Karpas-422 (cell line): Measurements from ENCODE around the gene CCDC158. TPM values are rescaled to one million over a fixed set of nuclear protein-coding genes. Genes with fewer than 3 reads are reported as not detected.
"Not testable (repeated sequence)": the region's sequence is repeated elsewhere in the genome, so short reads cannot be mapped to it uniquely, and the experiment has no call there.

Experiments
- DNase-seq: peaks from one replicate; pipeline ENCODE4 v3.0.0-alpha.2; 2015
- H2AFZ ChIP-seq: fragments of 200-600 bp; sonication (generic); 2 replicates; pipeline ENCODE4 v1.6.1; 2014; ENCODE audit warnings: antibody characterized with exemption, low read length, mixed read lengths
- H3K27ac ChIP-seq: fragments of 200-600 bp; sonication (generic); 2 replicates; pipeline ENCODE4 v1.5.1; 2014; ENCODE audit warnings: mild to moderate bottlenecking, low read length, moderate library complexity
- H3K27me3 ChIP-seq: fragments of 200-600 bp; sonication (generic); 2 replicates; pipeline ENCODE4 v1.6.1; 2014; ENCODE audit warnings: low read length, mixed read lengths
- H3K36me3 ChIP-seq: fragments of 200-600 bp; sonication (generic); 2 replicates; pipeline ENCODE4 v1.6.1; 2014; ENCODE audit warnings: low read length, mixed read lengths; ENCODE audit not compliant: insufficient read depth
- H3K4me1 ChIP-seq: fragments of 200-600 bp; sonication (generic); 2 replicates; pipeline ENCODE4 v1.6.1; 2014; ENCODE audit warnings: mild to moderate bottlenecking, low read length, mixed read lengths
- H3K4me2 ChIP-seq: fragments of 200-600 bp; sonication (generic); 2 replicates; pipeline ENCODE4 v1.6.1; 2014; ENCODE audit warnings: low read length, low read depth, mild to moderate bottlenecking; ENCODE audit not compliant: poor library complexity, severe bottlenecking
- H3K4me3 ChIP-seq: fragments of 200-600 bp; sonication (generic); 2 replicates; pipeline ENCODE4 v1.5.1; 2014; ENCODE audit warnings: mild to moderate bottlenecking, antibody characterized with exemption, low read length, mixed read lengths
- H3K79me2 ChIP-seq: fragments of 200-600 bp; sonication (generic); 2 replicates; pipeline ENCODE4 v1.6.1; 2014; ENCODE audit warnings: mild to moderate bottlenecking, low read length, mixed read lengths
- H3K9ac ChIP-seq: fragments of 200-600 bp; sonication (generic); 2 replicates; pipeline ENCODE4 v1.6.0; 2014; ENCODE audit warnings: low read length
- H3K9me2 ChIP-seq: fragments of 200-600 bp; sonication (generic), shearing (Covaris generic); replicated peaks from 2 replicates; pipeline ENCODE4 v1.6.0; 2014; ENCODE audit warnings: mild to moderate bottlenecking, low read length, moderate library complexity; ENCODE audit not compliant: insufficient read depth
- H3K9me3 ChIP-seq: fragments of 300-700, 200-600 bp; sonication (generic); 2 replicates; pipeline ENCODE4 v1.6.1; 2014; ENCODE audit warnings: low read length, mixed read lengths
- H4K20me1 ChIP-seq: fragments of 200-600 bp; sonication (generic); 2 replicates; pipeline ENCODE4 v1.6.1; 2014; ENCODE audit warnings: mild to moderate bottlenecking, antibody characterized with exemption, low read length, low read depth; ENCODE audit not compliant: insufficient read depth
- total RNA-seq: library from RNA; depleted of rRNA; stranded (reverse); fragments of >200 nt; shearing (Covaris generic); gene quantifications from 2 replicates; pipeline ENCODE4 v1.2.3, GENCODE V29; 2014; ENCODE audit warnings: low replicate concordance

CCDC158 gene
- total RNA-seq, 1 experiment from 2014 or later: not detected

- Histone ChIP-seq H3K4me3 (no peak overlapping the region), H3K4me2 (no peak overlapping the region), H3K9ac (no peak overlapping the region), H3K27me3 (no peaks in the 10 kb centered on the region), H3K36me3 (no peaks in the 10 kb centered on the region), H3K27ac (no peak overlapping the region), H3K9me2 (no peaks in the 10 kb centered on the region), H3K79me2 (no peaks in the 10 kb centered on the region), H4K20me1 (no peaks in the 10 kb centered on the region), H3K9me3 (no peaks in the 10 kb centered on the region), H2AFZ (no peak overlapping the region), H3K4me1 (no peaks in the 10 kb centered on the region)
- no peak for DNase-seq
These were observed 119.7 kb downstream of the CCDC158 start for GRCh38 chr4:76301068-76301774.

- H3K9ac ChIP-seq: no peak overlapping the region
- no peak overlapping the region for H2AFZ ChIP-seq
These were observed 120.9 kb downstream of the CCDC158 start for GRCh38 chr4:76300012-76300411.

GRCh38 chr4:76298227-76298626, 122.7 kb downstream of the CCDC158 start:
- no peak overlapping the region for H2AFZ ChIP-seq
- H3K4me2 ChIP-seq: no peak overlapping the region
- no peaks in the 10 kb centered on the region for H3K9me3 ChIP-seq
- no peak overlapping the region for H3K9ac ChIP-seq
- no peak overlapping the region for H3K4me3 ChIP-seq
- DNase-seq: no peak
- H4K20me1 ChIP-seq: no peaks in the 10 kb centered on the region
- no peaks in the 10 kb centered on the region for H3K36me3 ChIP-seq
- H3K79me2 ChIP-seq: no peaks in the 10 kb centered on the region
- no peaks in the 10 kb centered on the region for H3K4me1 ChIP-seq
- H3K9me2 ChIP-seq: no peaks in the 10 kb centered on the region
- no peaks in the 10 kb centered on the region for H3K27me3 ChIP-seq
- no peak overlapping the region for H3K27ac ChIP-seq

More at GRCh38 chr4:76300012-76300411, 120.9 kb downstream of the CCDC158 start:
- no peak overlapping the region for H3K27ac ChIP-seq
- no peaks in the 10 kb centered on the region for H3K4me1 ChIP-seq
- H3K79me2 ChIP-seq: no peaks in the 10 kb centered on the region
- no peaks in the 10 kb centered on the region for H3K9me2 ChIP-seq
- no peaks in the 10 kb centered on the region for H3K27me3 ChIP-seq
- H3K4me2 ChIP-seq: no peak overlapping the region
- H4K20me1 ChIP-seq: no peaks in the 10 kb centered on the region
- no peaks in the 10 kb centered on the region for H3K36me3 ChIP-seq
- H3K4me3 ChIP-seq: no peak overlapping the region
- no peak for DNase-seq
- no peaks in the 10 kb centered on the region for H3K9me3 ChIP-seq

- no peak overlapping the region for H3K27ac ChIP-seq
- no peak overlapping the region for H3K4me2 ChIP-seq
- H4K20me1 ChIP-seq: no peaks in the 10 kb centered on the region
- H3K36me3 ChIP-seq: no peaks in the 10 kb centered on the region
- H3K9ac ChIP-seq: no peak overlapping the region
- no peak overlapping the region for H3K4me3 ChIP-seq
- DNase-seq: no peak
- no peaks in the 10 kb centered on the region for H3K9me2 ChIP-seq
- no peaks in the 10 kb centered on the region for H3K27me3 ChIP-seq
- no peak overlapping the region for H2AFZ ChIP-seq
- H3K9me3 ChIP-seq: no peaks in the 10 kb centered on the region
- no peaks in the 10 kb centered on the region for H3K4me1 ChIP-seq
- no peaks in the 10 kb centered on the region for H3K79me2 ChIP-seq
These were observed 124.6 kb downstream of the CCDC158 start for GRCh38 chr4:76296286-76296820.

GRCh38 chr4:76293772-76294171, 127.2 kb downstream of the CCDC158 start:
- Histone ChIP-seq H3K9ac (no peak overlapping the region), H3K27me3 (no peaks in the 10 kb centered on the region), H2AFZ (no peak overlapping the region), H3K4me1 (no peaks in the 10 kb centered on the region), H3K36me3 (no peaks in the 10 kb centered on the region), H3K4me2 (no peak overlapping the region), H3K9me3 (no peaks in the 10 kb centered on the region), H3K79me2 (no peaks in the 10 kb centered on the region), H3K27ac (no peak overlapping the region), H3K9me2 (no peaks in the 10 kb centered on the region), H3K4me3 (no peak overlapping the region), H4K20me1 (no peaks in the 10 kb centered on the region)
- DNase-seq: no peak

GRCh38 chr4:76292730-76293129, 128.2 kb downstream of the CCDC158 start:
- no peaks in the 10 kb centered on the region for H3K36me3 ChIP-seq
- no peaks in the 10 kb centered on the region for H3K79me2 ChIP-seq
- H3K9me2 ChIP-seq: no peaks in the 10 kb centered on the region
- DNase-seq: no peak
- no peak overlapping the region for H3K4me3 ChIP-seq
- no peak overlapping the region for H3K27ac ChIP-seq
- no peaks in the 10 kb centered on the region for H3K9me3 ChIP-seq
- no peaks in the 10 kb centered on the region for H3K27me3 ChIP-seq
- H3K4me1 ChIP-seq: no peaks in the 10 kb centered on the region
- no peak overlapping the region for H3K9ac ChIP-seq
- H3K4me2 ChIP-seq: no peak overlapping the region
- H2AFZ ChIP-seq: no peak overlapping the region
- no peaks in the 10 kb centered on the region for H4K20me1 ChIP-seq

- H3K79me2 ChIP-seq, H2AFZ ChIP-seq, H3K4me3 ChIP-seq, H3K9me2 ChIP-seq, H3K4me1 ChIP-seq, H4K20me1 ChIP-seq, H3K4me2 ChIP-seq, DNase-seq, H3K27me3 ChIP-seq, H3K36me3 ChIP-seq, H3K27ac ChIP-seq, H3K9me3 ChIP-seq, H3K9ac ChIP-seq: not testable (repeated sequence)
These were observed 133.1 kb downstream of the CCDC158 start for GRCh38 chr4:76287811-76288210.

- no peak overlapping the region for H3K4me3 ChIP-seq
- no peaks in the 10 kb centered on the region for H3K4me1 ChIP-seq
- H2AFZ ChIP-seq: no peak overlapping the region
- no peak overlapping the region for H3K27ac ChIP-seq
- no peaks in the 10 kb centered on the region for H3K27me3 ChIP-seq
- H3K9ac ChIP-seq: no peak overlapping the region
- DNase-seq: no peak
- no peak overlapping the region for H3K4me2 ChIP-seq
- H3K79me2 ChIP-seq: no peaks in the 10 kb centered on the region
- no peaks in the 10 kb centered on the region for H3K36me3 ChIP-seq
- H3K9me3 ChIP-seq: no peaks in the 10 kb centered on the region
- H4K20me1 ChIP-seq: no peaks in the 10 kb centered on the region
- H3K9me2 ChIP-seq: no peaks in the 10 kb centered on the region
These were observed 137.0 kb downstream of the CCDC158 start for GRCh38 chr4:76283900-76284299.
